Measurements from ENCODE around the gene FAM72B. TPM values are rescaled to one million over a fixed set of nuclear protein-coding genes. Genes with fewer than 3 reads are reported as not detected.

Gene FAM72B
- total RNA-seq, result 1.6 TPM

GRCh38 chr1:121184290-121185127, at the start of gene FAM72B, which contains the start of gene SRGAP2C:
Gene FAM72B (minus strand): TSS chr1:121184340. CDS start chr1:121183489, 851 bp downstream.
Gene SRGAP2C (plus strand): TSS chr1:121184975. CDS start chr1:121187447, 2,472 bp downstream.

Other genes starting within 250 kb of the FAM72B start
- gene SRGAP2C, start 635 bp upstream of the FAM72B start, total RNA-seq, result 82.3 TPM

All from parietal lobe (tissue), 1 donor.